HG03095 (cell line): Measurements from ENCODE around the gene XIAP.

Source experiments
- ATAC-seq: cut with Tn5 transposase; IDR thresholded peaks from one replicate; pipeline ENCODE4 v1.9.1; 2021; ENCODE audit warnings: moderate library complexity; ENCODE audit not compliant: unreplicated experiment

The XIAP gene

DNA sequence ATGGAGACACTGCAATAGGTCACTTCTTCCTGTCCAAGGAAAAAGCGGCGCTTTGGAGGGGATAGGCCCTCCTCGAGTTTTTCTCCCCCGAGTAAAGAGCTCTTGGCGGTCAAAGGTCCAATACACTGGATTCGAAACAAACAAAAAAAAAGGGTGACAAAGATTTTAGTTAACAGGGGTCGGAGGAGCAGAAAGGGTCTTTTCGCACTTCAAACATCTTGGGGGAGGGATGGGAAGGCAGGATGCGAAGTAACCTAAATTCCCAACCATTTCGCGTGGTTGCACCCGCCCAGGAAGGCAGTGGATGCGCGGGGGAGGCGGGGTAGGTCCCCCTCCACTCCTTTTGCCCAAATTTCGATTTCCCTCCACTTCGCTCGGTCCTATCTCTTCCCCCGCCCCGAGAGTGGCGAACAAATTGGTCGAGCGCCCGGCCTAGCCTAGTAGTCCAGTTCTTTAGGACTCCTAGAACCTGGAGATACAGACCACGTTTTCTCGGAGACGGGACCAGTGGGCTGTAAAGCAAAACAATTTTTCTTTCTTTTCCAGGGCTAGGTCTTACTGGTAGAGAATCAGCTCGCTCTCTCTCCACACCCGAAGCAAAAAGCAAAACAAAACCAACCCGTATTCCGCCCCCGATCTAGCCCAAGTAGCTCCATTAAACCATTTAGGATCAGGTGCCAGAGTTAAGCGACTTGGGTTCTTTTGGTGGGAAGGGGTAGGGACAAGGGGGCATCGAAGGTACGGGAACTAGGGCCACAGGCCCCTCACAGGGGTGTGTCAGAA is 99.6 kb downstream of the XIAP start:
- no peak for ATAC-seq

DNA sequence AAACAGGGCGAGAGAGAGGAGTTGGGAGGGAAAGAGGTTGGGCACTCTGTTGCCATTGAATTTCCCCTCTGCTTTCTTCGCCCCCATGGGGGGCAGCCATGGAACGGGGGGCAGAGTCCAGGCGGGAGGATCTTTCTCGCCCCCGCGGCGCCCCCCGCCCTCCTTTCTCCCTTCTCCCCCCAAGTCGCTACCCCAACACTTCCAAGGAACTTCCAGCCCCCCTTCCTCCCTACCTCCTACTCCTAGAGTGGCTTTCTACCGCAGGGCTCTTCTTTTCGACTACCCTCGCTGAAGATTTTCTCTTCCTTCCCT is 101.1 kb downstream of the XIAP start:
- ATAC-seq = no peak

DNA sequence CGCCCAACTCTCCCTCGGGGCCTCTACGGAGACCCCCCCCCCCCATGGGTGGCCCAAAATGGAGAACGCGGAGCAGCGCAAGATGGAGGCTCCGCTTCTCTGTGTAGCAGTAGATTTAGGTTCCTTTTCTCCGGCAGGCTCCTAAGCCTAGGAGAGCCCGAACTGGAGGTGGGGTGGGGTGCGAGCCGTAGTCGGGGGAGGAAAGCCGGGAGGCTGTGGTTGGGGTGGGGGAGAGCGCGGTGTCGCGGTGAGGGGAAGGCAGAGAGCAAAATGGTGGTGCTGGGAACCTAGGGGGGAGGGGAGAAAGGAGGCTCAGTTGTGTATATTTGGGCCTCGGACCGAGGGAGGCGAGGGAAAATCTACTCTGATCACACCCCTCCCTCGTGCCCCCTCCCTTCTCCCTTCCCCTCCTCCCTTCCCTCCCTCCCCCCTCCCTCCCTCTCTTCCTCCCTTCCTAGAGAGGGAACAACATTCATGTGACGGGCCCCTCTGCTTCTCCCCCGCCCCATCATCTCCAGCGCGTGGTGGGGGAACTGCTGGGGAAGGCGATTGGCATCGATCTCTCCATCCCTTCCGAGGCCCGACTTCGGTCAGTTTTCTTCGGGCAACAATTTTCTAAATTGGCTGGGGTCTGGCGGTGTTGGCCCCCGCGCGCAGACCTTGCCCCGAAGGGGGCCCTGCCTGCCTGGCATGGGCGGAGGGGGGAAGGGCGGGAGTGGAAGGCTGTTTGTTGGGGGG is 101.6 kb downstream of the XIAP start, which contains the start of gene STAG2:
TSS of gene STAG2 (plus strand) at position 439 of the 738 bp plus-strand sequence. CDS start 60,922 bp downstream, outside the sequence.
- no peak for ATAC-seq

DNA sequence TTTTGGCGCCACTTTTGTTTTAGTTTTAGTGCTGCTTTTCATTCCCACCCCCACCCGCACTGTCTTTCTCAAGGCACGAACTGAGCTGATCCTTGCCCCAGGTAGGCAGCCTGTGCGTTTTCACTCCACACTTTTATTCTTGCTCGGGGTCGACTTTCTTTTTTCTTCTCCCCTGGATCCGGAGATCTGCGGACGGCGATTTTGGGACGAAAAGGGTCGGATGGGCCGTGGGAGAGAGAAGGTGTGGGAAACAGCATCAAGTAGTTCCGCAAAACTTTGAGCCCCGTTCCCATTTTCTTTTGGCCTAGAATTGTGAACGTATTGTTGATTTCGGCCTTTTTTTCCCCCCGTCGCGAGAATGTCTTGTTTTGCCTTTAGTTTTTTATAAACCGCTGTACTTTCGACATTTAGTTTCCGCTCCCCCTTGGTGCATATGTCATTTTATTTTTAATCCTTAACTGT is 102.2 kb downstream of the XIAP start:
- ATAC-seq = no peak

DNA sequence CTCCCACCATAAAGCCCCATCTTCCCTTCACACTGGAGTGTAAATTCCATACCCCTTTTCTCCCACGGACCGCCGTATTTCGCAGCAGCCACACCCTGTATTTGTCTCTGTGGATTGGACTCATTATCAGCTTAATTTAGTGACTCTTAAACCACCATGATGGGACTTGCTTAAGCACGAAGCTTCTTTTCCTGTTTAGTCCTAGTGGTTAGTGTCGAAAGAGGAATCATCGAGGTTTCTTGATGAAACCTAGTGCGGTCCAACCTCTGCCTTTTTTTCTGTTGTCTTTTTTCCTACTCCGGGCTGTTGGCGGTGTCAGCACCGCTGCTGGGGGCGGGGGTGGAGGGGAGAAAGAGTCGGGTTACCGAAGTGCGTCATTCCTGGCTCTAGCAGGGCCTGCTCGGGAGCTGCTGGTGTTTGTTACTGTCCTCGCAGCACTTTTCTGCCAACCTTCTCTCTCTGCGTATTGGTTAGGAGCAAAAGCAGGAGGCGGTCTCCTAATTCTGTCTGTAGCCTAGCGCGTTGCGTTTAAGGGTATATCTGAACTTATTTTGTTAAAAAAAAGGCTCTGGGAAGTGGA is 103.0 kb downstream of the XIAP start:
- peak; percentile 59 for ATAC-seq
